Cardiac muscle cell (in vitro differentiated cells and primary cell): Measurements from ENCODE around the gene CDH16. TPM values are rescaled to one million over a fixed set of nuclear protein-coding genes. Genes with fewer than 3 reads are reported as not detected.

Experiments
- DNase-seq, 2 donors: peaks; one replicate each; pipeline versions ENCODE4 v3.0.0 to v3.0.0-alpha.2; 2010 to 2017; ENCODE audit warnings: low read depth in 1 of 2, low spot score in 1 of 2
- H3K27ac ChIP-seq: fragments of 200-600 bp; sonication (generic); 2 replicates; pipeline ENCODE4 v1.5.1; 2016
- H3K27me3 ChIP-seq: fragments of 200-600 bp; sonication (generic); 2 replicates; pipeline ENCODE4 v1.6.0; 2016; ENCODE audit warnings: control low read depth
- H3K36me3 ChIP-seq: fragments of 200-600 bp; sonication (generic); 2 replicates; pipeline ENCODE4 v1.5.1; 2016; ENCODE audit warnings: control low read depth
- H3K4me1 ChIP-seq: fragments of 200-600 bp; sonication (generic); 2 replicates; pipeline ENCODE4 v1.8.1; 2017; ENCODE audit warnings: low read depth, mild to moderate bottlenecking, mixed run types
- H3K4me3 ChIP-seq: fragments of 200-600 bp; sonication (generic); 2 replicates; pipeline ENCODE4 v1.5.1; 2016; ENCODE audit warnings: mild to moderate bottlenecking
- H3K9me3 ChIP-seq: fragments of 200-600 bp; sonication (generic); 2 replicates; pipeline ENCODE4 v1.5.1; 2017; ENCODE audit warnings: low read depth, mild to moderate bottlenecking, control low read depth
- polyA plus RNA-seq: library from polyadenylated mRNA; unstranded; fragments of >200 nt; fragmentation: Nextera tagmentation; extraction: Ambion mirVana; gene quantifications from 2 replicates; pipeline ENCODE4 v1.2.1, GENCODE V29; 2016
- total RNA-seq: library from RNA; depleted of rRNA; stranded (reverse); fragments of >200 nt; gene quantifications from 2 replicates; pipeline ENCODE4 v1.2.3, GENCODE V29; 2016
- TF ChIP-seq, protein P1 (sequence below): IDR thresholded peaks from 2 replicates; pipeline ENCODE4 v1.5.1; 2012; ENCODE audit warnings: low read depth, mild to moderate bottlenecking, low read length

CDH16 gene
- total and polyA plus RNA-seq, 2 experiments from 2014 or later: 4.4 TPM; not detected in 1

GRCh38 chr16:66953462-66954096 lies 34.9 kb upstream of the CDH16 start:
- H3K27ac ChIP-seq: no peak overlapping the region
- peaks cover 28% of the 10 kb centered on the region for H3K27me3 ChIP-seq
- no peaks in the 10 kb centered on the region for H3K9me3 ChIP-seq
- TF ChIP-seq, protein P1, sequence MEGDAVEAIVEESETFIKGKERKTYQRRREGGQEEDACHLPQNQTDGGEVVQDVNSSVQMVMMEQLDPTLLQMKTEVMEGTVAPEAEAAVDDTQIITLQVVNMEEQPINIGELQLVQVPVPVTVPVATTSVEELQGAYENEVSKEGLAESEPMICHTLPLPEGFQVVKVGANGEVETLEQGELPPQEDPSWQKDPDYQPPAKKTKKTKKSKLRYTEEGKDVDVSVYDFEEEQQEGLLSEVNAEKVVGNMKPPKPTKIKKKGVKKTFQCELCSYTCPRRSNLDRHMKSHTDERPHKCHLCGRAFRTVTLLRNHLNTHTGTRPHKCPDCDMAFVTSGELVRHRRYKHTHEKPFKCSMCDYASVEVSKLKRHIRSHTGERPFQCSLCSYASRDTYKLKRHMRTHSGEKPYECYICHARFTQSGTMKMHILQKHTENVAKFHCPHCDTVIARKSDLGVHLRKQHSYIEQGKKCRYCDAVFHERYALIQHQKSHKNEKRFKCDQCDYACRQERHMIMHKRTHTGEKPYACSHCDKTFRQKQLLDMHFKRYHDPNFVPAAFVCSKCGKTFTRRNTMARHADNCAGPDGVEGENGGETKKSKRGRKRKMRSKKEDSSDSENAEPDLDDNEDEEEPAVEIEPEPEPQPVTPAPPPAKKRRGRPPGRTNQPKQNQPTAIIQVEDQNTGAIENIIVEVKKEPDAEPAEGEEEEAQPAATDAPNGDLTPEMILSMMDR: no peak
- H3K4me1 ChIP-seq: no peaks in the 10 kb centered on the region
- no peak overlapping the region for H3K4me3 ChIP-seq
- no peak for DNase-seq
- H3K36me3 ChIP-seq: no peaks in the 10 kb centered on the region

GRCh38 chr16:66952430-66953110 lies 33.9 kb upstream of the CDH16 start:
- H3K36me3 ChIP-seq: no peaks in the 10 kb centered on the region
- no peaks in the 10 kb centered on the region for H3K4me1 ChIP-seq
- H3K4me3 ChIP-seq: no peak overlapping the region
- no peak overlapping the region for H3K27ac ChIP-seq
- TF ChIP-seq, protein P1: no peak
- H3K27me3 ChIP-seq: peaks cover 38% of the 10 kb centered on the region
- DNase-seq: no peak
- H3K9me3 ChIP-seq: no peaks in the 10 kb centered on the region

- TF ChIP-seq, protein P1: no peak
- H3K27me3 ChIP-seq: peaks cover 40% of the 10 kb centered on the region
- no peak for DNase-seq
- H3K4me1 ChIP-seq: no peaks in the 10 kb centered on the region
- no peaks in the 10 kb centered on the region for H3K36me3 ChIP-seq
- no peak overlapping the region for H3K27ac ChIP-seq
- H3K9me3 ChIP-seq: no peaks in the 10 kb centered on the region
- no peak overlapping the region for H3K4me3 ChIP-seq
Measured at GRCh38 chr16:66950971-66951790, 32.5 kb upstream of the CDH16 start.

GRCh38 chr16:66950437-66950836 lies 31.8 kb upstream of the CDH16 start:
- DNase-seq: no peak
- Histone ChIP-seq H3K27me3 (peaks cover 40% of the 10 kb centered on the region), H3K9me3 (no peaks in the 10 kb centered on the region), H3K36me3 (no peaks in the 10 kb centered on the region), H3K4me3 (no peak overlapping the region), H3K27ac (no peak overlapping the region), H3K4me1 (no peaks in the 10 kb centered on the region)
- TF ChIP-seq, protein P1: no peak

- no peaks in the 10 kb centered on the region for H3K9me3 ChIP-seq
- peaks cover 40% of the 10 kb centered on the region for H3K27me3 ChIP-seq
- TF ChIP-seq, protein P1: no peak
Measured at GRCh38 chr16:66949472-66949871, 30.8 kb upstream of the CDH16 start.

More at GRCh38 chr16:66949472-66949871, 30.8 kb upstream of the CDH16 start:
- Histone ChIP-seq H3K36me3 (no peaks in the 10 kb centered on the region), H3K4me1 (no peaks in the 10 kb centered on the region), H3K4me3 (no peak overlapping the region), H3K27ac (no peak overlapping the region)
- no peak for DNase-seq
